OCI-LY1 (cell line): ENCODE results near the gene SMLR1.

Experiments used
- H2AFZ ChIP-seq: fragments of 200-600 bp; sonication (generic), shearing (Covaris generic); 2 replicates; pipeline ENCODE4 v1.6.0; 2014; ENCODE audit warnings: antibody characterized with exemption, mild to moderate bottlenecking, low read length
- H3F3A ChIP-seq: fragments of 200-600 bp; sonication (generic), shearing (Covaris generic); 2 replicates; pipeline ENCODE4 v1.6.0; 2014; ENCODE audit warnings: mild to moderate bottlenecking, antibody characterized with exemption, low read length, moderate library complexity; ENCODE audit not compliant: insufficient read depth
- H3K27ac ChIP-seq: fragments of 200-600 bp; sonication (generic); 2 replicates; pipeline ENCODE4 v1.5.1; 2014; ENCODE audit warnings: low read length, mixed run types, mild to moderate bottlenecking, low read depth; ENCODE audit not compliant: poor library complexity, severe bottlenecking
- H3K27me3 ChIP-seq: fragments of 200-600 bp; sonication (generic); 2 replicates; pipeline ENCODE4 v1.6.0; 2014; ENCODE audit warnings: antibody characterized with exemption, mild to moderate bottlenecking, low read length, moderate library complexity; ENCODE audit not compliant: insufficient read depth
- H3K36me3 ChIP-seq: fragments of 200-600 bp; sonication (generic); 2 replicates; pipeline ENCODE4 v1.6.1; 2014; ENCODE audit warnings: mild to moderate bottlenecking, antibody characterized with exemption, low read length, moderate library complexity, mixed read lengths; ENCODE audit not compliant: insufficient read depth
- H3K4me1 ChIP-seq: fragments of 200-600 bp; sonication (generic); 2 replicates; pipeline ENCODE4 v1.5.1; 2014; ENCODE audit warnings: mild to moderate bottlenecking, low read length, moderate library complexity; ENCODE audit not compliant: insufficient read depth, severe bottlenecking
- H3K4me2 ChIP-seq: fragments of 200-600 bp; sonication (generic), shearing (Covaris generic); 2 replicates; pipeline ENCODE4 v1.6.1; 2014; ENCODE audit warnings: low read length
- H3K4me3 ChIP-seq: fragments of 200-600 bp; sonication (generic); 2 replicates; pipeline ENCODE4 v1.5.1; 2014; ENCODE audit warnings: low read length, low read depth, mild to moderate bottlenecking, mixed read lengths; ENCODE audit not compliant: poor library complexity, severe bottlenecking
- H3K79me2 ChIP-seq: fragments of 200-600 bp; shearing (Covaris generic); 2 replicates; pipeline ENCODE4 v1.6.1; 2016; ENCODE audit warnings: mixed run types, low read length, mixed read lengths; ENCODE audit not compliant: insufficient read depth
- H3K9ac ChIP-seq: fragments of 200-600 bp; sonication (generic), shearing (Covaris generic); 2 replicates; pipeline ENCODE4 v1.6.1; 2014; ENCODE audit warnings: mild to moderate bottlenecking, low read length, mixed read lengths
- H3K9me2 ChIP-seq: fragments of 200-600 bp; sonication (generic), shearing (Covaris generic); 2 replicates; pipeline ENCODE4 v1.6.1; 2014; ENCODE audit warnings: low read depth, mild to moderate bottlenecking, low read length, mixed read lengths
- H3K9me3 ChIP-seq: fragments of 200-600 bp; shearing (Covaris generic); 2 replicates; pipeline ENCODE4 v1.6.1; 2014; ENCODE audit warnings: low read length, mixed read lengths
- H4K20me1 ChIP-seq: fragments of 200-600 bp; sonication (generic), shearing (Covaris generic); 2 replicates; pipeline ENCODE4 v1.6.0; 2016; ENCODE audit warnings: mild to moderate bottlenecking, low read length; ENCODE audit not compliant: insufficient read depth
- CTCF ChIP-seq: fragments of 200-600 bp; sonication (generic), shearing (Covaris generic); IDR thresholded peaks from 2 replicates; pipeline ENCODE4 v1.5.1; 2017; ENCODE audit warnings: mild to moderate bottlenecking, antibody characterized with exemption, low read length, moderate library complexity, mixed read lengths
- EZH2 ChIP-seq: fragments of 200-600 bp; sonication (generic), shearing (Covaris generic); IDR thresholded peaks from 2 replicates; pipeline ENCODE4 v1.8.0; 2017; ENCODE audit warnings: borderline replicate concordance, mixed run types, mild to moderate bottlenecking, antibody characterized with exemption, low read length, moderate library complexity, mixed read lengths

SMLR1 gene

GRCh38 chr6:130841128-130841728, 14.0 kb downstream of the SMLR1 start:
- Histone ChIP-seq H4K20me1 (no peaks in the 10 kb centered on the region), H3K4me2 (no peak overlapping the region), H3K4me1 (no peaks in the 10 kb centered on the region), H3K9ac (no peak overlapping the region), H3K79me2 (no peaks in the 10 kb centered on the region), H3K27me3 (no peaks in the 10 kb centered on the region), H3K9me3 (no peaks in the 10 kb centered on the region), H3K36me3 (no peaks in the 10 kb centered on the region), H3K9me2 (no peaks in the 10 kb centered on the region), H3K27ac (no peak overlapping the region), H2AFZ (no peak overlapping the region), H3K4me3 (no peak overlapping the region), H3F3A (no peaks in the 10 kb centered on the region)
- TF ChIP-seq CTCF (no peak), EZH2 (no peak)

- H3K9me3 ChIP-seq, result no peaks in the 10 kb centered on the region
- no peaks in the 10 kb centered on the region for H3K36me3 ChIP-seq
- no peaks in the 10 kb centered on the region for H3K9me2 ChIP-seq
- no peak overlapping the region for H3K4me2 ChIP-seq
- H4K20me1 ChIP-seq, result no peaks in the 10 kb centered on the region
- H3K9ac ChIP-seq, result no peak overlapping the region
- no peaks in the 10 kb centered on the region for H3K27me3 ChIP-seq
- no peak overlapping the region for H3K27ac ChIP-seq
- H3K4me3 ChIP-seq, result no peak overlapping the region
- no peaks in the 10 kb centered on the region for H3K4me1 ChIP-seq
- H2AFZ ChIP-seq, result no peak overlapping the region
- no peaks in the 10 kb centered on the region for H3K79me2 ChIP-seq
- TF ChIP-seq CTCF (peak; percentile 63; the same call in 1 of the 2 replicates), EZH2 (no peak)
- no peaks in the 10 kb centered on the region for H3F3A ChIP-seq
These were observed 16.5 kb downstream of the SMLR1 start for GRCh38 chr6:130843575-130844320.

GRCh38 chr6:130846501-130846900, 19.3 kb downstream of the SMLR1 start:
- Histone ChIP-seq H3K4me2 (no peak overlapping the region), H2AFZ (no peak overlapping the region), H3F3A (no peaks in the 10 kb centered on the region), H3K79me2 (no peaks in the 10 kb centered on the region), H3K27me3 (no peaks in the 10 kb centered on the region), H3K36me3 (no peaks in the 10 kb centered on the region), H3K4me3 (no peak overlapping the region), H3K9me2 (no peaks in the 10 kb centered on the region), H3K9me3 (no peaks in the 10 kb centered on the region), H3K4me1 (no peaks in the 10 kb centered on the region), H3K27ac (no peak overlapping the region), H3K9ac (no peak overlapping the region), H4K20me1 (no peaks in the 10 kb centered on the region)
- no peak for TF ChIP-seq CTCF
- no peak for TF ChIP-seq EZH2
